ENCODE data around the gene MYT1. TPM values are rescaled to one million over a fixed set of nuclear protein-coding genes. Genes with fewer than 3 reads are reported as not detected.
A peak's percentile ranks its signal among the peaks of the same experiment; 100 is the strongest.
"Not testable (repeated sequence)": the region's sequence is repeated elsewhere in the genome, so short reads cannot be mapped to it uniquely, and the experiment has no call there.

The MYT1 gene
- total RNA-seq, 1 experiment from 2014 or later, result 2.0 TPM

- H3K27me3 Mint-ChIP-seq (ENCODE audit: low read depth), result peaks cover 22% of the 10 kb centered on the region
- POLR2A ChIA-PET; CTCF ChIA-PET; H3K27ac Mint-ChIP-seq; H3K36me3 Mint-ChIP-seq; H3K4me3 Mint-ChIP-seq; DNase-seq (ENCODE audit: low spot score); ATAC-seq: not testable (repeated sequence)
- TF ChIP-seq ZNF263 (CRISPR knock-in tag; IDR thresholded peaks at IDR 0.05; ENCODE audit: low read depth), result 0 out of 2 replicates have a peak, but pooled peaks have one; percentile 31
- peaks cover 15% of the 10 kb centered on the region for H3K9me3 Mint-ChIP-seq
- H3K4me1 Mint-ChIP-seq, result peaks cover 20% of the 10 kb centered on the region
Observed at GRCh38 chr20:64178925-64179324, 14.7 kb downstream of the MYT1 start.

- DNase-seq (ENCODE audit: low spot score), result no peak
- peaks cover 20% of the 10 kb centered on the region for H3K4me1 Mint-ChIP-seq
- peaks cover 4% of the 10 kb centered on the region for H3K36me3 Mint-ChIP-seq
- ChIA-PET CTCF (no interaction called here), POLR2A (no interaction called here)
- no peak overlapping the region for H3K4me3 Mint-ChIP-seq
- ATAC-seq, result no peak
- peaks cover 22% of the 10 kb centered on the region for H3K27me3 Mint-ChIP-seq (ENCODE audit: low read depth)
- H3K9me3 Mint-ChIP-seq, result peaks cover 15% of the 10 kb centered on the region
- peak overlapping the region; percentile 13; the same call in 1 of the 2 replicates for H3K27ac Mint-ChIP-seq
- no peak for TF ChIP-seq NFATC4 (CRISPR knock-in tag; IDR thresholded peaks at IDR 0.05)
- TF ChIP-seq ARID4B (CRISPR knock-in tag; IDR thresholded peaks at IDR 0.05; ENCODE audit: borderline replicate concordance), result no peak
- TF ChIP-seq MAX (CRISPR knock-in tag; IDR thresholded peaks at IDR 0.05), result no peak
- TF ChIP-seq ZNF219 (CRISPR knock-in tag; IDR thresholded peaks at IDR 0.05; ENCODE audit: borderline replicate concordance), result no peak
- no peak for TF ChIP-seq JAZF1 (CRISPR knock-in tag; IDR thresholded peaks at IDR 0.05)
Observed at GRCh38 chr20:64179805-64180204, 15.6 kb downstream of the MYT1 start.

- Mint-ChIP-seq H3K4me1 (peaks cover 20% of the 10 kb centered on the region), H3K27me3 (ENCODE audit: low read depth) (peaks cover 22% of the 10 kb centered on the region), H3K4me3 (no peak overlapping the region), H3K9me3 (peaks cover 15% of the 10 kb centered on the region), H3K36me3 (peaks cover 4% of the 10 kb centered on the region), H3K27ac (no peak overlapping the region)
- TF ChIP-seq E2F5 (CRISPR knock-in tag; IDR thresholded peaks at IDR 0.05), result no peak
- ChIA-PET POLR2A (no interaction called here), CTCF (no interaction called here)
- DNase-seq (ENCODE audit: low spot score) (no peak), ATAC-seq (no peak)
Observed at GRCh38 chr20:64180673-64181072, 16.4 kb downstream of the MYT1 start.

GRCh38 chr20:64181391-64181790 is 17.1 kb downstream of the MYT1 start:
- H3K36me3 Mint-ChIP-seq, result peaks cover 8% of the 10 kb centered on the region
- H3K27ac Mint-ChIP-seq, result no peak overlapping the region
- TF ChIP-seq ZBTB43 (CRISPR knock-in tag; IDR thresholded peaks at IDR 0.05) (no peak), ZNF232 (CRISPR knock-in tag; IDR thresholded peaks at IDR 0.05) (no peak), ZNF396 (CRISPR knock-in tag; IDR thresholded peaks at IDR 0.05; ENCODE audit: borderline replicate concordance) (no peak), AR (CRISPR knock-in tag; IDR thresholded peaks at IDR 0.05) (no peak), ELF4 (CRISPR knock-in tag; IDR thresholded peaks at IDR 0.05; ENCODE audit: low read depth) (no peak), AFF4 (CRISPR knock-in tag; IDR thresholded peaks at IDR 0.05; ENCODE audit: borderline replicate concordance) (no peak), FOXP1 (CRISPR knock-in tag; IDR thresholded peaks at IDR 0.05; ENCODE audit: borderline replicate concordance) (no peak), TEAD4 (CRISPR knock-in tag; IDR thresholded peaks at IDR 0.05) (no peak)

More at GRCh38 chr20:64181391-64181790, 17.1 kb downstream of the MYT1 start:
- H3K4me1 Mint-ChIP-seq, result peaks cover 19% of the 10 kb centered on the region
- H3K4me3 Mint-ChIP-seq, result no peak overlapping the region
- peaks cover 20% of the 10 kb centered on the region for H3K27me3 Mint-ChIP-seq (ENCODE audit: low read depth)
- ATAC-seq, result no peak
- ChIA-PET CTCF (no interaction called here), POLR2A (no interaction called here)
- H3K9me3 Mint-ChIP-seq, result peaks cover 18% of the 10 kb centered on the region
- no peak for DNase-seq (ENCODE audit: low spot score)
